WTC11 (cell line): ENCODE results near the gene SNHG17. TPM values are rescaled to one million over a fixed set of nuclear protein-coding genes. Genes with fewer than 3 reads are reported as not detected.
A peak's percentile ranks its signal among the peaks of the same experiment; 100 is the strongest.

Experiments
- ATAC-seq: fragments of 200-7000 bp; cut with Tn5 transposase; 2 replicates; pipeline ENCODE4 v1.10.0; 2021; ENCODE audit warnings: mild to moderate bottlenecking, moderate library complexity
- CTCF ChIA-PET: fragments of 300-600 bp; sonication (Branson Sonifier 250); formaldehyde crosslinking; loops from one replicate; lab custom pipeline; 2021; ENCODE audit warnings: antibody characterized with exemption; lab: Charles Lee
- POLR2A ChIA-PET: fragments of 350-600 bp; sonication (Branson Sonifier 250); formaldehyde crosslinking; loops from one replicate; lab custom pipeline; 2021; ENCODE audit warnings: antibody characterized with exemption; lab: Charles Lee
- DNase-seq: peaks from one replicate; pipeline ENCODE4 v3.0.0; 2021; ENCODE audit warnings: low spot score
- H3K27ac Mint-ChIP-seq: 2 replicates; pipeline ENCODE4 v1.8.0; 2021; ENCODE audit warnings: mixed read lengths
- H3K27me3 Mint-ChIP-seq: 2 replicates; pipeline ENCODE4 v1.8.0; 2021; ENCODE audit warnings: low read depth, mild to moderate bottlenecking, moderate library complexity, mixed read lengths
- H3K36me3 Mint-ChIP-seq: 2 replicates; pipeline ENCODE4 v1.8.0; 2021; ENCODE audit warnings: mixed read lengths
- H3K4me1 Mint-ChIP-seq: 2 replicates; pipeline ENCODE4 v1.8.0; 2022; ENCODE audit warnings: mixed read lengths
- H3K4me3 Mint-ChIP-seq: 2 replicates; pipeline ENCODE4 v1.8.0; 2021; ENCODE audit warnings: mild to moderate bottlenecking, moderate library complexity, mixed read lengths
- H3K9me3 Mint-ChIP-seq: 2 replicates; pipeline ENCODE4 v1.8.0; 2021; ENCODE audit warnings: mixed read lengths
- ATF2 ChIP-seq: sonication (generic); formaldehyde crosslinking; IDR thresholded peaks from 2 replicates; pipeline ENCODE4 v1.8.1; 2022; ENCODE audit warnings: low read depth, missing genetic modification reagents, borderline replicate concordance
- ATF3 ChIP-seq: sonication (generic); formaldehyde crosslinking; conservative IDR thresholded peaks from 2 replicates; pipeline ENCODE4 v1.8.1; 2022; ENCODE audit warnings: mild to moderate bottlenecking, missing genetic modification reagents
- E2F1 ChIP-seq: sonication (generic); formaldehyde crosslinking; IDR thresholded peaks from 2 replicates; pipeline ENCODE4 v1.8.0; 2022; ENCODE audit warnings: mild to moderate bottlenecking, missing genetic modification reagents
- E2F4 ChIP-seq: sonication (generic); formaldehyde crosslinking; IDR thresholded peaks from 2 replicates; pipeline ENCODE4 v1.8.1; 2022; ENCODE audit warnings: low read depth, mild to moderate bottlenecking, moderate library complexity, missing genetic modification reagents, borderline replicate concordance
- FOXK1 ChIP-seq: sonication (generic); formaldehyde crosslinking; IDR thresholded peaks from 2 replicates; pipeline ENCODE4 v1.8.0; 2022; ENCODE audit warnings: mild to moderate bottlenecking, moderate library complexity, missing genetic modification reagents
- GRHL2 ChIP-seq: fragments of 250-450 bp; sonication (Bioruptor Pico); IDR thresholded peaks from 2 replicates; pipeline ENCODE4 v1.8.0; 2022; ENCODE audit warnings: mild to moderate bottlenecking, moderate library complexity; ENCODE audit not compliant: insufficient replicate concordance, severe bottlenecking
- IRF2 ChIP-seq: sonication (generic); formaldehyde crosslinking; IDR thresholded peaks from 2 replicates; pipeline ENCODE4 v1.8.0; 2022; ENCODE audit warnings: low read depth, missing genetic modification reagents, borderline replicate concordance
- MLX ChIP-seq: sonication (generic); formaldehyde crosslinking; IDR thresholded peaks from 2 replicates; pipeline ENCODE4 v1.8.1; 2023; ENCODE audit warnings: mild to moderate bottlenecking, missing genetic modification reagents, moderate library complexity
- OVOL2 ChIP-seq: fragments of 250-450 bp; sonication (Bioruptor Pico); IDR thresholded peaks from 2 replicates; pipeline ENCODE4 v1.9.0; 2021; ENCODE audit warnings: mild to moderate bottlenecking, borderline replicate concordance
- PRRX2 ChIP-seq: fragments of 250-450 bp; sonication (Bioruptor Pico); IDR thresholded peaks from 2 replicates; pipeline ENCODE4 v1.8.0; 2021; ENCODE audit warnings: mild to moderate bottlenecking
- SMAD3 ChIP-seq: sonication (generic); formaldehyde crosslinking; IDR thresholded peaks from 2 replicates; pipeline ENCODE4 v1.8.0; 2022; ENCODE audit warnings: missing genetic modification reagents, mild to moderate bottlenecking, borderline replicate concordance
- SOX15 ChIP-seq: fragments of 250-450 bp; sonication (Bioruptor Pico); IDR thresholded peaks from 2 replicates; pipeline ENCODE4 v1.9.0; 2021; ENCODE audit warnings: mild to moderate bottlenecking
- SP1 ChIP-seq: sonication (generic); formaldehyde crosslinking; conservative IDR thresholded peaks from 2 replicates; pipeline ENCODE4 v1.8.1; 2022; ENCODE audit warnings: missing genetic modification reagents
- STAT6 ChIP-seq: sonication (generic); formaldehyde crosslinking; conservative IDR thresholded peaks from 2 replicates; pipeline ENCODE4 v1.8.1; 2023; ENCODE audit warnings: mild to moderate bottlenecking, low read depth, missing genetic modification reagents, moderate library complexity
- USF1 ChIP-seq: sonication (generic); formaldehyde crosslinking; IDR thresholded peaks from 2 replicates; pipeline ENCODE4 v1.8.0; 2022; ENCODE audit warnings: mild to moderate bottlenecking, missing genetic modification reagents
- ZBTB21 ChIP-seq: sonication (generic); formaldehyde crosslinking; IDR thresholded peaks from 2 replicates; pipeline ENCODE4 v1.8.1; 2023; ENCODE audit warnings: mild to moderate bottlenecking, missing genetic modification reagents, borderline replicate concordance
- ZNF121 ChIP-seq: sonication (generic); formaldehyde crosslinking; IDR thresholded peaks from 2 replicates; pipeline ENCODE4 v1.8.0; 2023; ENCODE audit warnings: missing genetic modification reagents
- ZNF138 ChIP-seq: sonication (generic); formaldehyde crosslinking; conservative IDR thresholded peaks from 2 replicates; pipeline ENCODE4 v1.8.1; 2022; ENCODE audit warnings: mild to moderate bottlenecking, moderate library complexity, missing genetic modification reagents
- ZNF281 ChIP-seq: sonication (generic); formaldehyde crosslinking; IDR thresholded peaks from 2 replicates; pipeline ENCODE4 v1.8.0; 2023; ENCODE audit warnings: mild to moderate bottlenecking, missing genetic modification reagents
- ZNF423 ChIP-seq: fragments of 250-450 bp; sonication (Bioruptor Pico); IDR thresholded peaks from 2 replicates; pipeline ENCODE4 v2.1.2; 2022; ENCODE audit warnings: mild to moderate bottlenecking, moderate library complexity
- ZNF512 ChIP-seq: sonication (generic); formaldehyde crosslinking; IDR thresholded peaks from 2 replicates; pipeline ENCODE4 v1.8.1; 2022; ENCODE audit warnings: missing genetic modification reagents, borderline replicate concordance
- ZNF671 ChIP-seq: fragments of 250-450 bp; sonication (Bioruptor Pico); IDR thresholded peaks from 2 replicates; pipeline ENCODE4 v1.8.0; 2021; ENCODE audit warnings: mild to moderate bottlenecking
- total RNA-seq: library from RNA; stranded (reverse); gene quantifications from 3 replicates; pipeline ENCODE4 v1.2.3, GENCODE V29; 2021

SNHG17 gene
- total RNA-seq, 1 experiment from 2014 or later: 71.6 TPM

- Mint-ChIP-seq H3K27me3 (no peaks in the 10 kb centered on the region), H3K4me3 (no peak overlapping the region), H3K27ac (no peak overlapping the region), H3K36me3 (peaks cover 85% of the 10 kb centered on the region), H3K4me1 (peaks cover 24% of the 10 kb centered on the region), H3K9me3 (no peaks in the 10 kb centered on the region)
- CTCF ChIA-PET: interaction anchor here (0.6 to 5.6 kb wide), 2 partner anchors 16 to 438 kb away, joined by 3 to 65 read pairs; no protein-coding TSS in a partner anchor
- ATAC-seq: no peak
- no peak for TF ChIP-seq SMAD3 (CRISPR knock-in tag)
- no peak for TF ChIP-seq FOXK1
- TF ChIP-seq USF1: no peak
- no peak for TF ChIP-seq E2F4 (CRISPR knock-in tag)
- no peak for TF ChIP-seq MLX
- TF ChIP-seq ZBTB21 (CRISPR knock-in tag): no peak
- no peak for TF ChIP-seq ATF2 (CRISPR knock-in tag)
- no peak for DNase-seq
- POLR2A ChIA-PET: no interaction called here
These were observed 4.3 kb downstream of the SNHG17 start for GRCh38 chr20:38430679-38431325.

- no peak overlapping the region for H3K4me3 Mint-ChIP-seq
- no peaks in the 10 kb centered on the region for H3K27me3 Mint-ChIP-seq
- POLR2A ChIA-PET: no interaction called here
- DNase-seq (no peak), ATAC-seq (no peak)
- no peaks in the 10 kb centered on the region for H3K9me3 Mint-ChIP-seq
- H3K36me3 Mint-ChIP-seq: peaks cover 96% of the 10 kb centered on the region
- CTCF ChIA-PET: no interaction called here
- peak overlapping the region; percentile 87; the same call in 1 of the 2 replicates for H3K27ac Mint-ChIP-seq
- peaks cover 23% of the 10 kb centered on the region for H3K4me1 Mint-ChIP-seq
- no peak for TF ChIP-seq ZNF138 (CRISPR knock-in tag)
- TF ChIP-seq ATF3 (CRISPR knock-in tag): no peak
- no peak for TF ChIP-seq PRRX2 (CRISPR knock-in tag)
- TF ChIP-seq GRHL2 (CRISPR knock-in tag): no peak
- no peak for TF ChIP-seq E2F1 (CRISPR knock-in tag)
- TF ChIP-seq STAT6 (CRISPR knock-in tag): no peak
- no peak for TF ChIP-seq ZNF423 (CRISPR knock-in tag)
- no peak for TF ChIP-seq ZNF281 (CRISPR knock-in tag)
- TF ChIP-seq SOX15 (CRISPR knock-in tag): no peak
- no peak for TF ChIP-seq ZNF512 (CRISPR knock-in tag)
- no peak for TF ChIP-seq SP1
- no peak for TF ChIP-seq IRF2 (CRISPR knock-in tag)
- no peak for TF ChIP-seq ZNF671 (CRISPR knock-in tag)
- no peak for TF ChIP-seq OVOL2 (CRISPR knock-in tag)
- no peak for TF ChIP-seq ZNF121 (CRISPR knock-in tag)
These were observed 5.8 kb downstream of the SNHG17 start for GRCh38 chr20:38429301-38429700.
